Osteoblast (primary cell): ENCODE results near the gene RPS6KA5. TPM values are rescaled to one million over a fixed set of nuclear protein-coding genes. Genes with fewer than 3 reads are reported as not detected.

Source experiments
- DNase-seq: peaks from one replicate; pipeline ENCODE4 v3.0.0; 2011; ENCODE audit warnings: low spot score, mixed read lengths; ENCODE audit not compliant: insufficient read length; ENCODE audit errors: missing footprints
- H2AFZ ChIP-seq: 2 replicates; pipeline ENCODE4 v1.6.0; 2011; ENCODE audit warnings: mild to moderate bottlenecking, low read length
- H3K27ac ChIP-seq: 2 replicates; pipeline ENCODE4 v1.5.1; 2011; ENCODE audit warnings: mild to moderate bottlenecking, low read depth, low read length, moderate library complexity
- H3K27me3 ChIP-seq: 2 replicates; pipeline ENCODE4 v1.6.0; 2012; ENCODE audit warnings: mild to moderate bottlenecking, control low read depth, inconsistent platforms, low read length, moderate library complexity; ENCODE audit not compliant: insufficient read depth
- H3K36me3 ChIP-seq: 2 replicates; pipeline ENCODE4 v1.5.1; 2011; ENCODE audit warnings: mild to moderate bottlenecking, low read length, control low read depth, moderate library complexity; ENCODE audit not compliant: insufficient read depth
- H3K4me1 ChIP-seq: 2 replicates; pipeline ENCODE4 v1.5.1; 2011; ENCODE audit warnings: mild to moderate bottlenecking, low read length, control low read depth, moderate library complexity; ENCODE audit not compliant: insufficient read depth
- H3K4me2 ChIP-seq: 2 replicates; pipeline ENCODE4 v1.6.0; 2011; ENCODE audit warnings: mild to moderate bottlenecking, low read length; ENCODE audit not compliant: insufficient read depth
- H3K4me3 ChIP-seq: fragments of 200-600 bp; sonication (generic); 3 replicates; pipeline ENCODE4 v1.5.1; 2012; ENCODE audit warnings: mild to moderate bottlenecking, low read length, inconsistent platforms; ENCODE audit not compliant: insufficient read depth
- H3K79me2 ChIP-seq: 2 replicates; pipeline ENCODE4 v1.6.0; 2012; ENCODE audit warnings: mild to moderate bottlenecking, low read length, control low read depth, inconsistent platforms; ENCODE audit not compliant: insufficient read depth
- H3K9me3 ChIP-seq: 2 replicates; pipeline ENCODE4 v1.5.1; 2011; ENCODE audit warnings: low read depth, low read length, control low read depth
- H4K20me1 ChIP-seq: 2 replicates; pipeline ENCODE4 v1.6.0; 2012; ENCODE audit warnings: mild to moderate bottlenecking, low read length, control low read depth; ENCODE audit not compliant: insufficient read depth
- total RNA-seq: library from RNA; depleted of rRNA; stranded (reverse); fragments of >200 nt; gene quantifications from 2 replicates; pipeline ENCODE4 v1.2.3, GENCODE V29; 2012
- TF ChIP-seq, protein P1 (sequence below): IDR thresholded peaks from 2 replicates; pipeline ENCODE4 v1.5.1; 2011; ENCODE audit warnings: mild to moderate bottlenecking, low read depth, low read length, moderate library complexity; ENCODE audit errors: extremely low read depth

RPS6KA5 gene
- total RNA-seq, 1 donor = 1.4 TPM

DNA sequence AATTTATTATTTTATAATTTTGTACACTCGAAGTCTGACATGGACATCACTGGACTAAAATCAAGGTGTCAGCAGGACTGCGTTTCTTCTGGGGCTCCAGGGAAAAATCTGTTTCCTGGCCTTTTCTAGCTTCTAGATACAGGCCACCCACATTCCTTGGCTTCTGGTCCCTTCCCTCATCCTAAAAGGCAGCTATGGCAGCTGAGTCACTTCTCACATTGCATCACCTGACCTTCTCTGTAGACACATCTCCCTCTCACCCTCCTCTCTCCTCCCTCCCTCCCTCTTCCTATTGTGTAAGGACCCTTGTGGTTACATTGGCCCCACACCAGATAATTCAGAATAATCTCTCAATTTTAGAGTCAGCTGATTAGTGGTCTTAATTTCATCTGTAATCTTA lies 92.4 kb downstream of the RPS6KA5 start:
- Histone ChIP-seq H3K36me3 (no peaks in the 10 kb centered on the region), H4K20me1 (no peaks in the 10 kb centered on the region)

GRCh38 chr14:90966493-90966892 lies 93.9 kb downstream of the RPS6KA5 start:
- DNase-seq = no peak
- no peaks in the 10 kb centered on the region for H3K9me3 ChIP-seq
- no peaks in the 10 kb centered on the region for H3K79me2 ChIP-seq
- no peaks in the 10 kb centered on the region for H3K27me3 ChIP-seq
- H3K4me2 ChIP-seq = no peak overlapping the region
- TF ChIP-seq, protein P1, sequence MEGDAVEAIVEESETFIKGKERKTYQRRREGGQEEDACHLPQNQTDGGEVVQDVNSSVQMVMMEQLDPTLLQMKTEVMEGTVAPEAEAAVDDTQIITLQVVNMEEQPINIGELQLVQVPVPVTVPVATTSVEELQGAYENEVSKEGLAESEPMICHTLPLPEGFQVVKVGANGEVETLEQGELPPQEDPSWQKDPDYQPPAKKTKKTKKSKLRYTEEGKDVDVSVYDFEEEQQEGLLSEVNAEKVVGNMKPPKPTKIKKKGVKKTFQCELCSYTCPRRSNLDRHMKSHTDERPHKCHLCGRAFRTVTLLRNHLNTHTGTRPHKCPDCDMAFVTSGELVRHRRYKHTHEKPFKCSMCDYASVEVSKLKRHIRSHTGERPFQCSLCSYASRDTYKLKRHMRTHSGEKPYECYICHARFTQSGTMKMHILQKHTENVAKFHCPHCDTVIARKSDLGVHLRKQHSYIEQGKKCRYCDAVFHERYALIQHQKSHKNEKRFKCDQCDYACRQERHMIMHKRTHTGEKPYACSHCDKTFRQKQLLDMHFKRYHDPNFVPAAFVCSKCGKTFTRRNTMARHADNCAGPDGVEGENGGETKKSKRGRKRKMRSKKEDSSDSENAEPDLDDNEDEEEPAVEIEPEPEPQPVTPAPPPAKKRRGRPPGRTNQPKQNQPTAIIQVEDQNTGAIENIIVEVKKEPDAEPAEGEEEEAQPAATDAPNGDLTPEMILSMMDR = no peak
- H3K27ac ChIP-seq = no peak overlapping the region
- H3K4me1 ChIP-seq = no peaks in the 10 kb centered on the region
- H3K4me3 ChIP-seq = no peak overlapping the region
- no peak overlapping the region for H2AFZ ChIP-seq
- no peaks in the 10 kb centered on the region for H3K36me3 ChIP-seq
- H4K20me1 ChIP-seq = no peaks in the 10 kb centered on the region

More for the DNA sequence above, 92.4 kb downstream of the RPS6KA5 start:
- no peak overlapping the region for H2AFZ ChIP-seq
- no peak for DNase-seq
- H3K9me3 ChIP-seq = no peaks in the 10 kb centered on the region
- no peak overlapping the region for H3K4me3 ChIP-seq
- TF ChIP-seq, protein P1 = no peak
- H3K79me2 ChIP-seq = no peaks in the 10 kb centered on the region
- H3K27me3 ChIP-seq = no peaks in the 10 kb centered on the region
- no peak overlapping the region for H3K4me2 ChIP-seq
- H3K27ac ChIP-seq = no peak overlapping the region
- H3K4me1 ChIP-seq = no peaks in the 10 kb centered on the region

DNA sequence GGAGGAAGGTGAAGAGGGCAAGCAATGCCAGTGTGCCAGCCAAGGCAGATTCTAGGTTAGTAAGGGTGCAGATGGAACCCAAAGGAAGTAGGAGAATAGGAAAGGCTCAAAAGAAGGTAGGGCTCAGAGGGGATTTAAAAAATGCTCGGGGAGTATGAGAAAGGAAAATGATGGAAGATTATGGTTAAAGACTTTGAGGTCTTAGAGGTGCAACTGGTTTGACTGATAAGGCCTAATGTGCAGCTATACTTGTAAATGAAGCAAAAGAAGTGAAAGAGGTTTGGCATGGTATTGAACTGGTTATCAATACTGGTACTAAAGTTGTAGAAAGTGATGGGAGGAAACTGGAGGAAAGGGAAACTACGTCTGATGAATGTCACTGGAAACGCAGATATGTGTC lies 94.7 kb downstream of the RPS6KA5 start:
- H4K20me1 ChIP-seq = no peaks in the 10 kb centered on the region
- H3K27ac ChIP-seq = no peak overlapping the region
- no peak overlapping the region for H3K4me3 ChIP-seq
- no peak overlapping the region for H3K4me2 ChIP-seq
- H3K79me2 ChIP-seq = no peaks in the 10 kb centered on the region
- H3K36me3 ChIP-seq = no peaks in the 10 kb centered on the region
- no peak overlapping the region for H2AFZ ChIP-seq
- H3K27me3 ChIP-seq = no peaks in the 10 kb centered on the region
- no peaks in the 10 kb centered on the region for H3K9me3 ChIP-seq
- TF ChIP-seq, protein P1 = no peak
- no peak for DNase-seq
- no peaks in the 10 kb centered on the region for H3K4me1 ChIP-seq

DNA sequence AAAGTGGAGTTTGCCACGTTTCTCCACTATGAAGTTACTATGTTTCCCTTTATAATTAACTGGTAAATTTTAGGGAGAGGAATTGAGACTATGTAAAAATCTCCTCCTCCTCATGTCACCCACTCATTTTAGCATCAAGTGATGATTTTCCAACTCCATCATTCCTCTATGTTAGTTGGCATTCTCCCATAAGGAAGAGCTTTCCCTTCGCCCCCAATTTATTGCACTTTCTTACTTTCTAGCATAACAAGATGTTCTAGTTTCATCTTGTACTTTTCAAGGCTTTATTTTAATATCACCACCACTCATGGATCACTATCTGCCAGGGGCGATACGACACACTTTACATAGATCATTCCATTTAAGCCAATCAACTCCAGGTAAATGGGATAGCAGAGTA lies 97.1 kb downstream of the RPS6KA5 start:
- Histone ChIP-seq H3K4me1 (no peaks in the 10 kb centered on the region), H3K79me2 (no peaks in the 10 kb centered on the region), H3K27ac (no peak overlapping the region), H3K9me3 (no peaks in the 10 kb centered on the region), H3K36me3 (no peaks in the 10 kb centered on the region), H2AFZ (no peak overlapping the region), H3K27me3 (no peaks in the 10 kb centered on the region), H4K20me1 (no peaks in the 10 kb centered on the region), H3K4me3 (no peak overlapping the region), H3K4me2 (no peak overlapping the region)
- DNase-seq = no peak
- TF ChIP-seq, protein P1 = no peak
